IPS-NIHi7 (cell line): Measurements from ENCODE around the gene MEGF6.

Experiments
- DNase-seq: peaks from one replicate; pipeline ENCODE4 v3.0.0; 2012; ENCODE audit warnings: mixed read lengths; ENCODE audit errors: extremely low spot score

Gene MEGF6

DNA sequence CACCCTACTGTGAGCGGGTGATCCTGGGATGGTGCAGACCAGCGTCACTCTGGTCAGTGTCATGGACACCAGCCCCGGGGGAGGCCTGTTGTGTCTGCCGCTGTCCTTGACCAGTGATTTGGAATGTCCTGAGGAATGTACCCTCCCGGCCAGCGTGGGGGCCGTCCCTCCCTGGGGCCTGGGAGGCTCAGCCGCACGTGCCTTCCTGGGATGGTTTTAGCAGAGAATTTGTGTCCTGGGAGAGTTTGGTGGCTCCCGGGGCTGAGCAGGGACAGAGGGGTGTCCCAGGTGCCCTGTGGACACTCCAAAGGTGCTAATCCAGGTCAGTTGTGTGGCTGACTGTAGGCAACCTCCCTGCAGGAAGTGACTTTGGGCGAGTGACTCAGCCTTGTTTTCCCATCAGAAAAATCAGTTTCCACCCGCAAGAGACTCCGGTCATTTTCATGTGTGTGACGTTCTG is 150.6 kb downstream of the MEGF6 start:
- no peak for DNase-seq

DNA sequence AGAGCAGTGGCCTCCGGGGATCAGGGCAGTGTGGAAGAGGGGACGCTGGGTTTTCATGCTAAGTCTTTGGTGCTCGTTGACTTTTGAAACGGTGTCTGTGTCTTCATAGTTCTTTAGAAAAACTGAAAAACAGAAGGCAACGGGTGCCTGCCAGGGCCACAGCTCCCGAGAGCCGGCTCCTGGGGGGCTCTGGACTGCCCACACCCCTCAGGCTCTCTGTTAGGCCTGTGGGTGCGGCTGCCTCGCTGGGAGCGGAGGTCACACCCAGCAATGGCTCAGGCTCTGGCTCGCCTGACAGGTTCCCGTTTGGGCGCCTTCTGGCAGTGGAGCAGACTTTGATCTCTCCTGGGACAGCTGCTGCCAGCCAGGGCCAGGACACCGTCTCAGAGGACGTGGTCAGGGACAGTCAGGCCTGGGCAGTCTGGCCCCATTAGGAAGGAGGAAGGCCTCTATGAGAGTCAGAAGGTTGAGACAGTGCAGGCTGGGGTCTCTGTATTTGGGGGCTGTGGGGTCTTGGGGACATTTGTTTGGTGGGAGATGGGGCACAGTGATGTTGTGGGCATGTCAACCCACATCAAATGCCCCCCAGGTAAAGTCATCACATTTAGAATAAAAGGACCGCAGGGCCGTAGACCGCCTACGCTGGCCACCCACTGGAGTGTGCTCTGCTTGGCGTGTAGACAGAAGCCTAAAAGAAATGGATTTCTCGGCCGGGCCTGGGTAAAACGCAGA is 151.2 kb downstream of the MEGF6 start:
- DNase-seq = no peak

DNA sequence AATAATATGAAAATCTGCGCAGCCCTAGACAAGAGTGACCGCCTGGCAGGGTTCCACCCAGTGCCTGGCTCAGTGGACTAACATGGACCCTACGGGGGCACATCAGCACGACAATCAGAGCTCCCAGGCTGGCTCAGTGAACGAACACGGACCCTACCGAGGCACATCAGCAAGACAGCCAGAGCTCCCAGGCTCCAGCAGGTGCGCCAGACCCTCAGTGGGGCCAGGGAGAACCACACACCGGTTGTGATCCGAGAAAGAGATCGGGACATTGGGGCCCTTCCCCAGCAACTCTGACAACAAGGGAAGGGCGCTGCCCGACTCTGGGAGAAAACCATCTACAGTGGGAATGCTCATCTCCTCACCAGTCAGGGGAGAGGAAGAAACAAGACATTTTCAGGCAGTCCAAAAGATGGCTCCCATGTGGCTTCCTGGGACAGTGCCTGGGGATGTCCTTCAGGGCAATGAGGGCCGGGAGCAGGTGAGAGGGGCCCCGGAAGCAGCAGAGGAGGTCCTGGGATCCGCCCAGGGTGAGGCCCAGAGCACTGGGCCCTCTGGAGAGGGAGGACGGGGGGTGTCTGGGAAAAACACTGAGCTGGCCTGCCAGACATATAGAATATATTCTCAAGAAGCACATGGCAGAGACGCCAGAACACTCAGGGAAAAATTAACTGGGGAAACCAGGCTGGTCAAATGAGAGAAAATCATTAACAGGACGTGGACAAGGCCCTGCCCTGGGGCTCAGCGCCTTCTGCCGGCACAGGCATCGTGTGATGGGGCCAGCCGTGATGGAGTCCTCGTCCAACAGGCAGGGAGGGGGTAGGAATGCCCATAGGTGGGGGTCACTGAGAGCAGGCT is 152.0 kb downstream of the MEGF6 start:
- DNase-seq = no peak

DNA sequence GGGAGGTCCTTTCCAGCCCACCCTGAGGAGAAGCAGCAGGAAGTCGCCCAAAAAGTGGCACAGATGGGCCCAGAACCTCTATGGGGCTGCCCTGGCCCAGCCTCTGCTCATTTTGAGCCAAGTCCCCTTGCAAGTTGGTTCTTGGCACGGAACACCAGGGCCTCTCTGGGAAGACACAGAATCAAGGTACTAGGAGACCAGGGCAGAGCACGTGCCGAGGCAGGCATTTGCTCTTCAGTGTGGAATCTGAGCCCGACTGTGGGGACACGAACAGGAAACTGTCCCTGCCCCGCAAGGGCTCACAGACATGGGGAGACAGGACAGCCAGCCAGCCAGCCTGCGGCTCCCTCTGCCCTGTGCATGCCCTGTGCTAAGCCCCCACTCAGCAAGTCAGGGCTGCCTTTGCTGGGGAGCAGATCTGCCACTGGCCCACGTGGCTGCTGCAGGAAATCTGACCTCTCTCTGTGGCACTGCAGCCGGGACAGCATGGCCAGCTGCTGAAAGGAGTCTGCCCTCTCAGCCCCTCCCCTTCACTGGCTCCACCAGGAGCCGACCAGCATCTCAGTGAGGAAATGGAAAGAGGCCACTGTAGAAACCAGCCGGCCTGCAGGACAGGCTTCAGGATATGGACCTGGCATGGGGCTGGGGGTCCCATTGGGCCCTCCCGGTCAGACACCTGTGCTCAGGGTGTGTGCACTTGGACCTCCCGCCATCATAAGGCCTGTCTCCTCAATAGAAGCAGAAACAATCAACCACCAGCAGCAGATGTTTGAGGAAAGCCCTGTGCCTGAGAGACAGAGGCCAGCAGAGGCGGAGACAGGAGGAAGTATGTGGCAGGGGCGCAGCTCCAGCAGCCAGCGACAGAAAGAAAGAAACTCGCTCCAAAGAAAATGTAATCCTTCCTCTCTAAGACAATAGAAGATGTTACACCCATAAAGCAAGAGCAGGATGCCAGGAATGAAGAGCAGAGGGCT is 153.1 kb downstream of the MEGF6 start:
- no peak for DNase-seq

DNA sequence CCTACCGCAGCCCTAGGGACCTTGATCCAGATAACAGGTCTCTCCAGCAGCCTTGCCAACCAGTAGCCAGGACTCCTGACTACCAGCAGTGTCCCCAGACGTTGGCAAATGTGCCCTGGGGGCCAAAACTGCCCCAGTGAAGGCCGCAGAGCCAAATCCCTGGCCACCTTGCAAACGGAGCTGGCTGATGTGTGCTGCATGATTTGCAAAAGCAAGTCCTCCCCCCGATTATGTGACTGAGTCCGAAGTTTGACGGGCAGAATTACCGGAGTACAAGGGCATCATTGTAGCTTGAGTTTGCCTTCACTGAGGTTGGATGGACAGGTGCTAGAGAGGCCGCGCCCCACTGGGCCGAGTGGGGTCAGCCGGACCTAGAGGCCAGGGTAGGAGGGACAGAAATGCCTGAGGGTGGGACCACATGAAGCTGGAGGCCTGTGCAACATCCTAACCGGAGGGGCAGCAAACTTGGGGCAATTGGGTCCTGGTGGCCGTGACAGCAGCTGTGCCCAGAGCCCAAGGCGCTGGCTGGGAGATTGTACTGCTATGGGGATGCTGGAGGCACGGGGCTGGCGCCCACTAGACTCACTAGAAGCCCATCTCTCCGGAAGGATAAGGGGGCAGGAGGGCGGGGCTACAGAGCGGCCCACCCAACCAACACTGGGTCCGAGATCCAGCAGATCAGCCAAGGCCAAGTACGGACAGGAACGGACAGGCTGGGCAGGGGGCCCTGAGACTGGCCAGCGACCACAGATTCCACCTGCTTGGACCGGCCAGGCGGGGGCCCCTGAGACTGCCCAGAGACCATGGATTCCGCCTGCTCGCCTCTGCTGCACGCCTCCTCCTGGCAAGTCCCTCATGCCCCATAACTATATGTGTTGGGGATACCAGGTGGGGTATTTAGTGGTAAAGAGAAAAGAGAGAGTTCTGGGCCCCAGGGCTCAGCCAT is 154.1 kb downstream of the MEGF6 start:
- DNase-seq = no peak

DNA sequence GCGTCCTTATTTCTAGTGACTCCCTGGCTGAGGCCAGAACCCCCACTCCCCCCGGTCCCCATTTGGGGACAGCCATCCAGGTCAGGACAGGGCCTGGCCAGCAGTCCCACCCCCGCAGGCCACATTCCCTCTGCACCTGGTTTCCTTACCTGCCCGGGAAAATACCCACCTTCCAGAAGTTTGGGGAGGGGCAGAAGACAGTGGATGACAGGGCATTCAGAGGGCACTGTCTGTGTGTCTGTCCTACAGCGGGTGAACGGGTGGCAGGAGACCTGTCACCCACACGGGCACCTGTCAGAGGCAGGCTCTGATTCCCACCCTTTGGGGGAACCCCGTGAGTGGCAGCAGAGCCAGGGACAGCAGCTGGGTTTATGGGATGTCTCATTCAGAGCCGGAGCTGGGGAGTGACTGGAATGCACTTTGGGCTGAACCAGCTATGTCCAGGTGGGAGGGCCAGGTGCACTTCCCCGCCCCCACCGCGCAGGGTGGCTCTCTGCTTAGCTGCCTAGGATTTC is 154.8 kb downstream of the MEGF6 start:
- DNase-seq = no peak

DNA sequence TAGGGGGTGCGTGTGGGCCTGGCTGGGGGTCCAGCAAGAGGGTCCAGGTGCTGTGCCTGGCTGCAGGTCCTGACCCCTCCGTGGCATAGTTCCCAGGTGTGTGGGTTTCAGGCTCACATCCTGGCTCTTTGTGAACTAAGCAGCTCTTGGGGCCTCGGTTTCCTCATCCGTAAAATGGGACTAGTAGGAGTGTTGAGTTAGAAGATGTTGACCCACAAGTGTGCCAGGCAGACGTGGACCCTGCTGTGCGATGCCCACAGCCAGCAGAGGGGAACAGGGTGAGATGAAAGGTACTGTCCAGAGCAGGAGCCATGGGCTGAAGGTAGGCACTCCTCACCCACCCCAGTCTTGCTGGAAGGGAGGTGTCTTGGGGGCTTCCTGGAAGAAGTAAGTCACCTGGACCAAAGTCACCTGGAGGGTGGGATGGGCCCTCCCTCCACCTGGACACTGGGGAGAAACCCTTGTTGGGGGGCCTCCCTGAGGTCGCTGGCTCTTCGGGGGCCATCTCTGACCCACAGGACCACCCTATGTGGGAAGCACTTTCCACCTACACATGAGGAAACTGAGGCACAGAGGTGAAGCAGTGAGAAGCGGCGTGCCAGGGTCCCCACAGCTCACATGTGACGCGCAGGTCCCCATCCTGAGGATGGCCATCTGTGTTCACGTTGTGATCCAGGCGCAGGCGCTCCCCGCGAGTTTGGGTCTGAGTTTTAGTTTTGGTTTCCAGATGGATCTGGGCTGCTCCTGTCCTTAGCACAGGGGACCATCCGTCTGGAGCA is 155.4 kb downstream of the MEGF6 start:
- no peak for DNase-seq

DNA sequence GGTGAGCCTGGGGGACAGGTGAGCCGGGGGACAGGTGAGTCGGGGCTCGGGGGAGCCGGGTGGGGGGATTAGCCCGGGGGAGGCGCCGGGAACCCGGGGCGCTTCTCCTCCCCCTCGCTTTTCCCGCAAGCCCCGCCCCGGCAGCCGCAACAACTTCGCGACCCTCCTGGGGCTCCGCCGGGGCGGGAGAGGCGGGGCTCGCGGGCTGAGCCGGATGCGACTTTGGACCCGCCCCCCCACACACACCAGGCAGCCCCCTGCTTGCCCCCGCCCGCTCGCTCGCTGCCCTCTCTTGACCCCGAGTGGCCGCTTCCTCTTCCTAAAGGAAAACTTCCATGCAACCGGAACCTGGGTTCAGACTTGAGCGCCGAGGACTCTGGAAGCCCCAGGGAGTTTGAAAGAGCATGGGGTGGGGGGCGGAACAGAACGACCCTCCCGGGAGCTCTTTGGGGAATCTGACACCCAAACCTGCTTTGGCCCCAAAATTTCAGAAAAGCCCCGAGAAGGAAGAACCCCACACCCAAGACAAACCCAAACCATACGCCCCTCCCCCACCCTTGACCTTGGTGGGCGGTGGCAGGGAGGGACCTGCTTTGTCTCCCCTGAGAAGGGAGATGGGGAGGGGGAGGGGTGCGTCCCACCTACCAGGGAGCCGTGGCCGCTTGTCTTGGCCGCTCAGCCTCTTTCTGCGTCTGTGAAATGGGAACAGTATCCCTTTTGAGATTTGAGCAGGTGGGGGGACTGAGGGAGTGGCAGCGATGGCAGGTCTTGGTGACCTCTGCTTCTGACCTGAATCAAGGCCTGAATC is 156.3 kb downstream of the MEGF6 start:
- peak; percentile 87 for DNase-seq

DNA sequence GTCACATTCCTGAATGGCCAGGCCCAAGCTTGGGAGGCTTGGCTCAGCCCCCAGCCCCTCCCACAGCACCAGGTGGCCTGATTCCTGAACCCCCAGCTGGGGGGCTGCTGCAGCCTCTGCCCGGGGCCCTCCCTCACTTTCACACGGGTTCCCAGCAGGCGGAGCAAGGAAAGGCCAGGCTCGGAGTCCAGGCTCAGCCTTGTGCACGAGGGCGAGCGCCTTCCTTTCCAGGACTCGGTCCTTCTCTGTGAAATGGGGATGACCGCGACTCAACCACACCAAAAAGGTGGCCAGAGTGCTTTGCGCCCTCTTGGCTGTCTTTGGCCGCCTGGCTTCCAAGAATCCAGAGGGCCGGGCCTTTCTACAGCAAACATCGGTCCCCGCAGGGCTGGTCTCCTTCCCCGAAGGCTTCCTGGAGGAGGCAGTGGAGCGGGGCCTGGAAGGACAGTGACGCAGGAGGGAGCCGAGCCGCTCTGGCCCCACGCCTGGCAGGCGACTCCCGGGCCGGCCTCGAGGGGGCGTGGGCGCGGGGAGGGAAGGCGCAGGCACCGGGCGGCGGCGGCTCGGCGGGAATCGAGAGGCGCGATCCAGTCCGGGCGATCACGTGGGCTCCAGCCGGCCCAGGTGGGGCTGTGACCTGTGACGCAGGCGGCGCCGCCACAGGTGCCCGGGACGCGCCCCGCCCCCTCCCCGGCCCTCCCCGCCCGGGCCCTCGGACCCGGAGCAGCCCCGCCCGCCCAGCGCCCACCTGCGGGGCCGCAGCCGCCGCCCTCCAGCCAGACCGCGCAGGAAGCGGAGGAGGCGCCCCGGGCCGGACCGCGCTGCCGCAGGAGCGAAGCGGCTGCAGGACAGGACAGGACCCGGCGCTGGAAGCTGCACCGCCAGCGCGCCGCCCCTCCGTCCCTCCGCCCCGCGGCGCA is 157.2 kb downstream of the MEGF6 start, which contains the start of gene ARHGEF16:
Gene ARHGEF16, plus strand, starts transcription at position 775 of the 920 bp plus-strand sequence. CDS start 8,420 bp downstream, outside the sequence.
- peak; percentile 94 for DNase-seq

DNA sequence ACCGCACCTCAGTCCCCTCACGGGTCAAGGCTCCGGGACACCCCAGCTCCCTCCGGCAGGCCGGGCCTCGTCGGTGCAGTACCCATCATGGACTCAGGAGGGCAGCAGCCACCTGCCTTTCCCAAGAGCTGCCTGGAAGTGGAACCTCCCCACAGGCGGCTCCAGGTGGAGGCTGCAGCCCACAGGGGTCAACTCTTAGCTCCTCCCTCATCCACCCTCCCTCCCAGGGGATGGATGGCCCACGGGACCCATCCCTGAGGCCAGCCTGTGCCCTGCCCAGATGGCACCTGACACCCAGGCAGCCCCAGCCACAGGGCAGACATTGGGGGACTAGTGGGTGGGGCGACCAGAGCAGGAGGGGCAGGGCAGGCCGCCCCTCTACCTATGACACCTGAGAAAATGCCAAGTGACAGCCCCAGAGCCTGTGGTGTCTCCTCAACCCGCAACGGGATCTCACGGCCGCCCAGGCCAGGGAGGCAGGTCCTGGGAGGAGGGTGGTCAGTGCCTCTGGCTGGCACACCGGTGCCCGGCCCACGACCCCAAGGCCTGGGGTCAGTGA is 158.0 kb downstream of the MEGF6 start:
- DNase-seq = peak; percentile 94

DNA sequence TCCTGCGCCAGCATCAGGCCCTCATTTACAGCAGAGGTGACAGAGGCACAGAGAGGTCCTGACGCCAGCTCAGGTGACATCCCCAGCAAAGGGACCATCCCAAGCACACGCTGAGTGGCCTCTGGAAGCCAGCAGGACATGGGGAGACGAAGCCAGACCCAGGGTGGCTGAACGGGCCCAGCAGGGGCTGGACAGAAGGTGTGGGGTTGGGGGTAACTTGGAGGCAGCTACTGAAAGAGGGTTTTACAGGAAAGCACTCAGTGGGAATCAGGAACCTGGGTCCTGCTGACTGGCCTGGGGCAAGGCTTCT is 158.5 kb downstream of the MEGF6 start:
- no peak for DNase-seq

DNA sequence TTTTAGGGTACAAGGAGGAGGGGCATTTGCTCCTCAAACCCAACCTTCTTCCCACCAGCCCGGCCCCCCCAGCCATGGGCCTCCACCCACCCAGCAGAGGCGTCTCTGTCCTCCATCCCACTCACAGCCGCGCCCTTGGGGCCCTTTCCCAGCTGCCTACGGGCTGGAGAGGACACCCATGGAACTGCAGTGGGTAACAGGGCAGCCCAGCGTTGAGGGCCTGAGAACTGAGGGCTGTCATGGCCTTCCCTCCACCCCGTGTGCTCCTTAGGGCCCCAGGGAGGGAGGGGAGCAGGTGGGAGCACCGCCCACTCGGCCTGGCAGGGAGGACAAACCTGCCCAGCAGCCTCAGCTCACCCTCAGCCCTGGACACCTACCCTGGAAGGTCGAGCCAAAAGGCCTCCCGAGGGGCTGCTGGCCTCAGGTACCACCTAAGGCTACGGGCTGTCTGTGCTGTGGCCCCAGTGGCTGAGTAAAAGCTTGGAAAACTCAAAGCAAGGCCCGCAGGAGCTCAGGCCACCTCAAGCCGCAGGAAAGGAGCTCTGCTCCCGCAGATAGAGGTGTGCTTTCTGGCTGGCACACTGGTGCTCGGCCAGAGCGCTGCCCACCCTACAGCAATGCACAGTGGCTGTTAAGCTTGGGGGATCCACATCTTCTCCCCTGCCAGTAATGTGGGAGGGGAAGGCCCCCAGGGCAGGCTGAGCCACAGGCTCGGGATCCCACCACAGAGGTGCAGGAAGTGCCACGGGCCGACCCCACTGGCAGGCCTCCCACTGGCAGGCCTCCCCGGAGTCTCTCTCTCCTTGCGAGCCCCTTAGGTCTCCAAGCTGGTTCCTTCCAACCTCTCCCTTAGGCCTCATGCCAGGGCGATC is 159.1 kb downstream of the MEGF6 start:
- no peak for DNase-seq

DNA sequence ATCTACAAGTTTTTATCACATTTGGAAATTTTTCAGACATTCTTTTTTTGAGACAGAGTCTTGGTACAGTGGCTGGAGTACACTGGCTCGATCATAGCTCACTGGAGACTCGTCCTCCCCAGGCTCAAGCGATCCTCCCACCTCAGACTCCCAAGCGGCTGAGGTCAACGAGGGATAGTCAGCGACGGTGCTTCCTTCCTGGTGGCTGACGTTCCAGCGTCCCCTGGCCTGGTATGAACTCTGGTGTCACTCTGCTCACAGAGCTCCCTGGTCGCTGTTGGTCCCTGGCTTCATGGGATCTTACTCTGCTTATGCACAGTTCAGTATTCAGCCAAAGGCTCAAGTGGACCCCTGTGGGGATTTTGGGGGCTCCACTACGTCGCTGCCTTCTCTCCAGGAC is 160.3 kb downstream of the MEGF6 start:
- no peak for DNase-seq

DNA sequence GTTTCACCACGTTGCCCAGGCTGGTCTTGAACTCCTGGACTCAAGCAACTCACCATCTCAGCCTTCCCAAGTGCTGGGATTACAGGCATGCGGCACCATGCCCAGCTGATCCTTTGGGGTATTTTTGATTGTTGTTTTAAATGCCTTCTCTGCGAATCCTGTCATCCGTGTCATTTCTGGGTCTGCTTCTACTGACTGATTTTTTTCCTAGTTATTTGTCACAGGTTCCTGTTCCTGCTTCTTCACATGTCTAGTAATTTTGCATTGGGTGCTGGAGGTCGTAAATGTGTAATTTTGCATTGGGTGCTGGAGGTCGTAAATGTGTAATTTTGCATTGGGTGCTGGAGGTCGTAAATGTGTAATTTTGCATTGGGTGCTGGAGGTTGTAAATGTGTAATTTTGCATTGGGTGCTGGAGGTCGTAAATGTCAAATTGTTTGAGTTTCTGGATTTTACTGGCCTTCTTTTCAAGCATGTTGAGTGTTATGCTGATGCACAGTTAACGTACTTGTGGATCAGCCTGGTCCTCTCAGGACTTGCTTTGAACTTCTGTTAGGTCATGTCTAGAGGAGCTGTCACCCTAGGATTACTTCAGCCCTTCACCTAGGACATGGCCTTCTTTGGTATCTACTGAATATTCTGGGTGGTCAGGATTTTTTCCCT is 161.0 kb downstream of the MEGF6 start:
- DNase-seq = no peak

DNA sequence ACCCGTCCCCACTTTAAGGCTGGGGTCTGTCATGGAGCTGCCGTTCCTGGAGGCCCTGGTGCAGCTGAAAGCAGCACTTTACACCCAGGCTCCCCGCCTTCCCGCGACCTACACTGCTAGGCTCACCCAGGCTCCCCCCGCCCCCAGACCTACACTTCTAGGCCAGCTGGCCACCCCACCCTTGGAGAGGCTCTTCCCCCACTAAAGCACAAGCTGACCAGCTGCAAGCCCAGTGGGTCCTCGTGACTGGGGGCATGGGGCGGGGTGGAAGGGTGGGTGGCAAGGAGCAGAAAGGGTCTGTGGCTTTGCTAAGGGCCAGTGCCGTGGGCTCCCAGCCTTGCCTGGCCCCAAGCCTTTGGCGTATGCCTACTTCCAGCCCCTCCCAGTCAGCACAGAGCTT is 166.6 kb downstream of the MEGF6 start:
- DNase-seq = no peak

DNA sequence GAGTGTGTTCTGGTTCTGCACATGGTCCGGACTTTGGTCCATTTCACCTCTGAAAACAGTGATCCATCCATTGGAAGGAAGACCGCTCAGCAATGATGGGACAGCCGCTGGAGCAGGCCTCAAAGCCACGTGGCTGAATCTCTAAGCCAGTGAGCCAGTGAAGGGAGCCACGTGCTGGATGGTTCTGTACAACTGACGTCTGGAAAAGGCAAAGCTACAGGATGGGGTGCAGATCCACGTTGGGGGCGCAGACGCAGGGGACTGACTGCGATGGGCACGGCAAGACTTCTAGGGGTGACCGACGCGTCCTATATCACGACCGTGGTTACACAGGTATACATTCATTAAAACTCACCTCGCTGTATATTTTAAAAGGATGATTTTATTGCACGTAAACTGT is 167.0 kb downstream of the MEGF6 start:
- DNase-seq = no peak
